Esophagus muscularis mucosa (tissue), 4 donors: ENCODE results near the gene SUFU. TPM values are rescaled to one million over a fixed set of nuclear protein-coding genes. Genes with fewer than 3 reads are reported as not detected.

ENCODE experiments used
- DNase-seq: peaks from one replicate; pipeline ENCODE4 v3.0.0-alpha.2; 2017; ENCODE audit errors: extremely low spot score
- H3K27ac ChIP-seq, 4 donors: fragments of 200-600 bp; sonication (generic); replicated peaks in 1 of 4; 1 replicate in 3 of 4; 2 replicates in 1 of 4; pipeline ENCODE4 v1.5.1; 2016 to 2019; ENCODE audit warnings: mild to moderate bottlenecking in 1 of 4
- H3K27me3 ChIP-seq, 4 donors: fragments of 200-600 bp; sonication (generic); one replicate each; pipeline versions ENCODE4 v1.5.1 to v1.6.0; 2016 to 2019
- H3K36me3 ChIP-seq, 4 donors: fragments of 200-600 bp; sonication (generic); one replicate each; pipeline ENCODE4 v1.5.1; 2016 to 2019
- H3K4me1 ChIP-seq, 4 donors: fragments of 200-600 bp; sonication (generic); one replicate each; pipeline ENCODE4 v1.5.1; 2016 to 2019
- H3K4me3 ChIP-seq, 4 donors: fragments of 200-600 bp; sonication (generic); 1 replicate in 2 of 4; 2 replicates in 2 of 4; pipeline ENCODE4 v1.5.1; 2016 to 2019; ENCODE audit warnings: mild to moderate bottlenecking in 4 of 4, moderate library complexity in 1 of 4
- H3K9me3 ChIP-seq, 4 donors: fragments of 200-600 bp; sonication (generic); 1 replicate in 3 of 4; 2 replicates in 1 of 4; pipeline ENCODE4 v1.5.1; 2016 to 2019
- CTCF ChIP-seq, 3 experiments: fragments of 200-600 bp in 2 of 3; fragments of 450-650 bp in 1 of 3; sonication (generic) in 2 of 3; IDR thresholded peaks; one replicate each; pipeline ENCODE4 v1.5.1; 2017 to 2019; ENCODE audit warnings: antibody characterized with exemption in 3 of 3, mild to moderate bottlenecking in 2 of 3, moderate library complexity in 1 of 3
- EP300 ChIP-seq: sonication (generic); formaldehyde crosslinking; IDR thresholded peaks from one replicate; pipeline ENCODE4 v1.6.1; 2017; ENCODE audit warnings: antibody characterized with exemption
- POLR2A ChIP-seq: fragments of 450-650 bp; IDR thresholded peaks from one replicate; pipeline ENCODE4 v1.6.1; 2017; ENCODE audit warnings: antibody characterized with exemption, moderate library complexity, mild to moderate bottlenecking, low read depth
- POLR2AphosphoS5 ChIP-seq, 2 donors: sonication (generic); formaldehyde crosslinking; IDR thresholded peaks; one replicate each; pipeline ENCODE4 v1.6.1; 2017; ENCODE audit warnings: antibody characterized with exemption in 2 of 2
- whole genome bisulfite sequencing: methylation state at CpG from one replicate; pipeline ENCODE4 v1.1.5; 2018; 5-methylcytosine and 5-hydroxymethylcytosine counted together
- intact Hi-C: fragments of 100-400 bp; cut with DNase I; formaldehyde crosslinking; loops from one replicate; pipeline ENCODE4 v1.15.1; 2023
- total RNA-seq, 4 donors: library from RNA; depleted of rRNA; stranded (reverse); fragments of >200 nt; gene quantifications; one replicate each; pipeline versions ENCODE4 v1.1.0 to v1.2.1, GENCODE V29; 2016

Gene SUFU
- total RNA-seq, 4 donors from 2014 or later: 5.0 to 11.7 (median 10.1) TPM

- Histone ChIP-seq H3K27ac (no peak overlapping the region), H3K4me3 (no peak overlapping the region), H3K36me3 (peaks cover 4 to 59% (median 43%) of the 10 kb centered on the region in 4 donors), H3K27me3 (no peaks in the 10 kb centered on the region), H3K9me3 (no peaks in the 10 kb centered on the region), H3K4me1 (peaks cover 22 to 45% (median 30%) of the 10 kb centered on the region in 4 donors)
- WGBS: 41% methylated on average over 2 of the region's 2 CpGs
- intact Hi-C loops: loop anchor here (2.0 to 10.0 kb wide), 2 partner anchors 73 to 355 kb away; partner anchors contain the start of gene NOLC1
- no peak for DNase-seq
- TF ChIP-seq CTCF (IDR thresholded peaks at IDR 0.05) (no peak), POLR2A (no peak), EP300 (no peak), POLR2AphosphoS5 (IDR thresholded peaks at IDR 0.05) (no peak)
Observed at GRCh38 chr10:102509387-102509786, 5.6 kb downstream of the SUFU start.

- Histone ChIP-seq H3K27me3 (no peaks in the 10 kb centered on the region), H3K9me3 (no peaks in the 10 kb centered on the region), H3K4me3 (no peak overlapping the region), H3K4me1 (peaks cover 9 to 24% (median 14%) of the 10 kb centered on the region in 4 donors), H3K27ac (no peak overlapping the region), H3K36me3 (peaks cover 4 to 67% (median 49%) of the 10 kb centered on the region in 4 donors)
- WGBS: 87% methylated on average over 6 of the region's 6 CpGs
- no peak for DNase-seq
- no peak for TF ChIP-seq POLR2A
- TF ChIP-seq POLR2AphosphoS5 (IDR thresholded peaks at IDR 0.05): no peak
- no peak for TF ChIP-seq EP300
- TF ChIP-seq CTCF (IDR thresholded peaks at IDR 0.05): no peak
- intact Hi-C loops: no loop called here
Observed at GRCh38 chr10:102511583-102512274, 8.0 kb downstream of the SUFU start.

- Histone ChIP-seq H3K27ac (no peak overlapping the region), H3K27me3 (no peaks in the 10 kb centered on the region), H3K4me1 (peaks cover 0 to 11% (median 5%) of the 10 kb centered on the region in 4 donors), H3K4me3 (no peak overlapping the region), H3K36me3 (peaks cover 4 to 69% (median 44%) of the 10 kb centered on the region in 4 donors), H3K9me3 (no peaks in the 10 kb centered on the region)
- TF ChIP-seq POLR2A (no peak), EP300 (no peak), CTCF (IDR thresholded peaks at IDR 0.05) (no peak), POLR2AphosphoS5 (IDR thresholded peaks at IDR 0.05) (no peak)
- intact Hi-C loops: no loop called here
- 96% methylated on average over 8 of the region's 12 CpGs for WGBS
- no peak for DNase-seq
Observed at GRCh38 chr10:102514487-102515311, 10.9 kb downstream of the SUFU start.

GRCh38 chr10:102515724-102516123, 12.0 kb downstream of the SUFU start:
- no peaks in the 10 kb centered on the region for H3K9me3 ChIP-seq
- TF ChIP-seq POLR2A (no peak), POLR2AphosphoS5 (IDR thresholded peaks at IDR 0.05) (no peak), EP300 (no peak), CTCF (IDR thresholded peaks at IDR 0.05) (no peak)
- 96% methylated on average over 3 of the region's 3 CpGs for WGBS
- H3K27ac ChIP-seq: no peak overlapping the region
- intact Hi-C loops: no loop called here
- H3K4me1 ChIP-seq: peaks cover 0 to 11% (median 5%) of the 10 kb centered on the region in 4 donors
- no peak for DNase-seq
- peaks cover 4 to 59% (median 34%) of the 10 kb centered on the region in 4 donors for H3K36me3 ChIP-seq
- H3K4me3 ChIP-seq: no peak overlapping the region
- H3K27me3 ChIP-seq: no peaks in the 10 kb centered on the region
